ENCODE results near the gene CDK6.

The CDK6 gene

DNA sequence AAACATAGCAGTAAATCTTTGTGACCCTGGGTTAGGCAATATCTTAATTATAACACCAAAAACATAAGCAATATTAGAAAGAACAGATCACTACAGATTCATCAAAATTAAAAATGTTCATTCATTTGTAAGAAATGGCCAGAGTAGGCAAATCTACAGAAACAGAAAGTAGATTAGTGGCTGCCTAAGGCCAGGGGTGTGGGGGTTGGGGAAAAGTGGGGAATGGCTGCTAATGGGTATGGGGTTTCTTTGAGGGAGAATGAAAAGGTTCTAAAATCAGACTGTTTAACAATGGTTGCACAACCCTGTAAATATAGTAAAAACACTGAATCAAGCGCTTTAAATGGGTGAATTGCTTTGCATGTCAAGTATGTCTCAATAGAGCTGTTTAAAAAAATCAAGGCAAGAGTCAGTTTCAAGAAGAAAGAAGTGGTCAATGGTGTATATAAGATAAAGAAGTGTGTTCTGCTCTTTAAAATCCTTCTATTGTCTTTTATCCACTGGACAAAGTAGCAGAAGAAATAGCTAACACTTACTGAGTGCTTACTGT, 42.6 kb downstream of the CDK6 start:
- DNase-seq (ENCODE audit: low read depth): no peak

DNA sequence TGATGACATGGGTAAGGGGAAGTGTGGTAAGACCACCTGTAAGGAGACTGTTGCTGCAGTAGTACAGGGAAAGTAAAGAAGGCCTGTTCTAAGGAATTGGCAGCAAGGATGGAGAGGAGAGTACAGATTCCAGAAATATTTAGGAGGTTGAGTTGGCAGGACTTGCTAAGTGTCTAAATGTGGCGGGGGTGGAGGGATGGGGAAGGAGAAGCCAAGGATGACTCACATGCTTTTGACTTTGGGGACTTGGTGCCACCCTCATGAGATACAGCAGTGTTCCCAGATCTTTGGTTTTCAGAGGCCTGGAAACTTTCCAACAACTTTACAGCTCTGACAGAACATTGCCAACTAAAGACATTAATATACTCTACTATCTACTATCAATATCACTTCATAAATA, 45.4 kb downstream of the CDK6 start:
- DNase-seq (ENCODE audit: low read depth): no peak

DNA sequence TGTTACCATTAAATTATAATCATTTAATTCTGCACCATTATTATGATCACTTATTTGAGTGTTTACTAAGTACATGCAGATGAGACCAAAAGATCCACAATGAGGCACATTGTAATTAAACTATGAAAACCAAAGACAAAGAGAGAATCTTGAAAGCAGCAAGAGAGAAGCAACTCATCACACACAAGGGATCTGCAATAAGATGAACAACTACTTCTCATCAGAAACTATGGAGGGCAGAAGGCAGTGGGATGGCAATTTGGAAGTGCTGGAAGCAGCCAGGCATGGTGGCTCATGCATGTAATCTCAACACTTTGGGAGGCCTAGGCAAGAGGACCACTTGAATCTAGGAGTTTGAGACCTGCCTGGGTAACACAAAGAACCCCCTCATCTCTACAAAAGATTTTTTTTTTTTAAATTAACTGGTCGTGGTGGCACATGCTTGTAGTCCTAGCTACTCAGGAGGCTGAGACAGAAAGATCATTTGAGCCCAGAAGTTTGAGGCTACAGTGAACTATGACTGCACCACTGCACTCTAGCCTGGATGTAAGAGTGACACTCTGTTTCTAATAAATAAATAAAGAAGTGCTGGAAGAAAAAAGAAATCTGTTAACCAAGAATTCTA, 47.7 kb downstream of the CDK6 start:
- no peak for DNase-seq (ENCODE audit: low read depth)

DNA sequence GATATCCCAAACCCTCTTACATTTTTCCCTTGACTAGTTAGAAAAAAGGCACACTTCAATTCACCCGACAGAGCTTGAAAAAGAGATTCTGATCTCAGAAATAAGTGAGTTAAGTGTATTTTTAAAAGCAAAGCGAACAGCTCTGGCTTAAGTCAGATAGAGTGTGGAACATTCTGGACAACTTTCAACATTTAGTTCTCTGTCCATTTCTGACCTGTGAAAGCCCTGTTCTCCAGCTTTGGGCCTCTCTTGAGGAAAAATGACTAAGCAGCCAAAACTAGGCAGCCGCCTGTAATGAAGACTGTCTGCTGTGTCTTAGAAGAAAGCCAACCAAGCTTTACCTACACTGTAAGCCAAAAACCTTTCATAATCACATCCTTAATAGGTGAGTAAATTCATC, 50.5 kb downstream of the CDK6 start:
- DNase-seq (ENCODE audit: low read depth): no peak

DNA sequence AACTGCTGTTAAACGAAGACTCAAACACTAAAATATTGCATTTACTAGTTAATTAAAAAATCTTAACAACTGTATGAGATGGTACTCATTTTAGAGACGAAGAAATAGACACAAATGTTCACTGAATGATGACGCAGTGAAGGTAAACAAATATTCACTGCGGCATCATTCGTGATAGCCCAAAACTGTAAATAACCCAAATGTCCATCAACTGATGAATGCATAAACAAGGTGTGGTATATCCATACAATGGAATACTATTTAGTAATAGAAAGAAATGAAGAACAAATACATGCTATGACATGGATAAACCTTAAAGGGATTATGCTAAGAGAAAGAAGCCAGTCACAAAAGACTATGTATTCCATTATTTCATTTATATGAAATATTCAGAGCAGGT, 51.4 kb downstream of the CDK6 start:
- DNase-seq (ENCODE audit: low read depth): no peak

DNA sequence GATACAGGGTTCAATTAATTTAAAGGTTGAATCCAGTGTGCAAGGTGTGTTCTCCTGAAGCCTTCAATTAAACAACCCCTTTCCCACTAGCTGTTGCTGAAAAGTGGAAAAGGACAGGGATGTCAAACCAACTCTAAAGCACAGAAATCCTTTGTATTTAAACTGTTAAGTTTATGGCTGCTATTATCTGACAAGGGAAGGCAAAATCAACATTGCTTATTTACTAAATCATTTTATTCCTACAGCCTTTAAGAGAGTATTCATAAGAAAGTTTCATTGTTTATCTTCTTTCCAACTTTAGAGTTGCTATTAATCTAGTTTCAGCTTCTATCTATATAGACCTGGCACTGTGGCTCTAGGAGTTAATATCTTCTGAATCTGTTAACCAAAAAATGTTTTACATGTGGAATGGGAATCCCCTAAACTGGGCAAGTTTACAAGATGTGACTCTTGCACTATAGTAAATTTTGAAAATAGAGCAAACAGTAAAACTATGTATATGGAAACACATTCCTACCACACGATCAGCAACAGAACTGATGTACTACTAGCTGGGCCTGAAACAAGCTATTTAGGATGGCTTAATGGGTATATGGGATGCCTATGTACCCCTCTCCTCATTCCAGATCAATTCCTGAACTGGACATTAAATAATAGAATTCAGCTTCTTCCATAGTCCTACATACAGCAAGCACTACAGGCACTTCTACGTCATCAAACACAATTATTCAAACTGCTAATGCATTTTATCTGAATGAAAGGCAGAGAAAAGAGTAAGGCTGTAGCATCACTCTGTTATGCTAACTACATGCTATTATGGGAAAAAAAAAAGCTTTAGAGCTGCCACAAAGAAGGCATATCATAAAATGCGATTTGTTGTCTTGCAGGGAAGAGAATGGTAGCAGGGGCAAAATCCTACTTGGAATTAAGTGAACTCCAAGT, 52.8 kb downstream of the CDK6 start:
- DNase-seq (ENCODE audit: low read depth): no peak

DNA sequence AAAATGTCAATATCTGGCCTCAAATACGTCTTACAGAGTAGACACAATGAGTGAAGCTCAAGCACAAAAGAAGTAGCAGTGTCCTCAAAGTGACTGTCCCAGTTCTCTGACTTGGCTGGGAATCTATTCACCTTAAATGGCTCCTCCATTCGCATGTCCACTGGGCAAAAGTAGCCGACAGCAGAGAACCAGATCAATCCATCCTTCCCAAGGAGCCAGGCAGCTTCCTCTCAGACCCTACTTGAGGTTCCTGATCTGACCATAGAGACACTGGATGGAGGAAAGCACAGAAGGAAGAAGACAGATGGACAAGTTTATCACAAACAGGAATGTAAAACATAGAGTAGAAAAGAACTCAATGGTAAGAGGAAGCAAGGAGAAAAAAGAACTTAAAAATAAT, 53.5 kb downstream of the CDK6 start:
- no peak for DNase-seq (ENCODE audit: low read depth)

DNA sequence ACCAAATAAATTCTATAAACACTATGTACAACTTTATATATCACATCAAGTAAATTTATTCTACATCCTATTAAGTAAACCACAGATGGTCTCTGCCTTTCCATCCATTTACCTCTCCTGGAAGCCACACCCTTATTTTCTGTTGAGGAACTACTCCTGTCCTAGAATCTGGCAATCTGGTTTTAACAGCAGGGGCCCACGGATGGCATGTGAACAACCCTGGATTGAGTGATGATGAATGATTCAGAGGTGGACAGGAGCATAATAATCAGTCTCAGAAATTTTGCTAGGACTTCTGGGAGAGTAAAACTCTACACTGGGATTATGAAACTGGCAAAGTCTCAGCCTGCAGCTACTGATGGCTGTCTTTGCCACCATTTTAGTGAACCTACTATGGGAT, 54.1 kb downstream of the CDK6 start:
- no peak for DNase-seq (ENCODE audit: low read depth)

DNA sequence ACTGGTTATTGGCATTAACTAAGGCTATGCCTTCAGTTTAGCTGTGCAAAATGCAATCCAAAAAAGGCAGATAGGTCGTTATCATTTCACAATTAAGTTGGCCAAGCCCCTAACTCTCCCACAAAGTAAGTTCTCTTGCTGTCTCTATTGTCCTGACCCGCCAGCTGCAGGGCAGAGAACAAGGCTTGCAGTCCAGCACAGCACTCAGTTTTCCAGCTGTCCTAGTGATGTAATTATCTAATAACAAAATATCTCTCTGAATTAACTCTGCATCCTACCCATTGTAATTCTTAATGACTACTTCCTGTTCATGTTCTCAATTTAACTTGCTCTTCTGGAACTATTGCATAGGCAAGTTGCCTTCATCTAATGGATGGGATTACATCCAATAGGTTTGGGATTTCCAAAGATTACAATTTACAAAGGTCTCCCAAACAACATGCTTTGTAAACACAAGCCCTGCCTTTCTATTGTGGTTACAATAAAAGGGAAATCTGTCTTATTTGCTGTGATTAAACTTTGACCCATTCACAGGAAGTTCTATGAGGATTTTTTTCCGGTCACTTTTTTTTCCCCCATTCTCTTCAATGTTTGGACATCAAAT, 55.2 kb downstream of the CDK6 start:
- no peak for DNase-seq (ENCODE audit: low read depth)

DNA sequence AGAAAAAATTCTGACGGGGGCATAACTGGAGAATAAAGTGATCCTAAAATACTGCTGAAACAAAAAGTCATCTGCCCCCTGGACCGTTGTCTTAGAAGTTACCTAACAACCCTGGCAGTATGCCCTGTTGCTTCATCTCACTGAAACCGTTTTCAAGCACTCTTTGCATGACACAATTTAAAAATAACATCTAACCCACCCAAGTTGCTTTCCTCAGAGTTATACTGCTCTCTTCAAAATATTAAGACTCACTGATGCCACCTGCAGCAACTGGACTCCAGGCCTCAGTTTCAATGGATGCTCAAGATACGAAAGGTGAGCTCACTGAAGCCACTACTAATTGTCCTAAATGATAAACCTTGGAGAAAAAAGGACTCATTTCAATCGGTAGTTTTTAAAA, 57.4 kb downstream of the CDK6 start:
- no peak for DNase-seq (ENCODE audit: low read depth)

DNA sequence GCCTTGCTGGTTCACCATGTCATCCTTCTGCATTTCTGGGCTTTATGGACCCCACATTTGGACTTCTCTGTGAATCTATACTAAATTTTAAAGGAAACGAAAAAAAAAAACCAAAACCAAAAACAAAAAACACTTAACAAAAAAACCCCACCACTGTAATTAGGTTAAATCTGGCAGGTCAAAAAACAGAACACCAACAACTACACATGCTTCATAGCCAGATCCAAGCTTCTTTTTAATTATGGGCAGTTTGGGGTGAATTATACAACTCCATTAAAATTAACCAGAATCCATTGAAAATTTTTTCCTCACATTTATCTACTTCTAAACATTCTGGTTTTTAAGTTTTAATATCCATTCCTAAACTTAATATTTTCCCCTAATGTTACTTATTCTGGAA, 58.4 kb downstream of the CDK6 start:
- DNase-seq (ENCODE audit: low read depth): no peak

DNA sequence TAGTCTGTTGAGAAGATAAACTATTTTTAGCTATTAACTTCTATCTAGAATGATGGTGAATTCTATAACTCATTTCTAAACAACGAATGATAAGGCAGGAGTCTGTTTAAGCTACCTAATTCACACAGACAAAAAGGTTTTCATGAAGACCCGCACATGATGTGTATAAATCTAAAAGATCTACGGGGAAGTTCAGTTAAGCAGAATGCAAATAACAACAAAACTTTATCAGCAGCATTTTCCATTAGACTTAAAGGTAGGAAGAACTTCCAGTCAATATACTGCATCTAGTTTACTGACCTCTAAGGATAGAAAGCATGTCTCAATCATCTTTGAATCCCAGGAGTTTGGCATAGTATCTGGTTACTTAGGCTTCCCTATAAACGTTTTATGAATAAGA, 62.6 kb downstream of the CDK6 start:
- DNase-seq (ENCODE audit: low read depth): no peak

DNA sequence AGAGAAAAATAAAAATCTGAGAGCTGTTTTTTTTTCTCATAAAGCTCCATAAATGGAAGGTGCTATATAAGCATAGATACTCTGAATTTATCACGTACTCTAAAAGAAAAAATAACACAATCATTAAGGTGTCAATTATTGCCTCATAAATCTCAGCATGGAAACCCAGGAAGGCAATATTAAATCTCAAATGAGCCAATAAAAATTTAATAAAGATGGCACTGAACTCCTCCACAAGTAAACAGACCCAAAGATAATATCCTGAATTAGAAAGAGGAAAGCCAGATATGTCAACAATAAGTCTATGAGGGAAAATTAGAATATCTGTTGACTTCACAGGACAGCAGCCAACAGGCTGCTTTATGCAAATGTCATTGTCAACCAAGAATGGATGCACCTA, 66.5 kb downstream of the CDK6 start:
- no peak for DNase-seq (ENCODE audit: low read depth)

DNA sequence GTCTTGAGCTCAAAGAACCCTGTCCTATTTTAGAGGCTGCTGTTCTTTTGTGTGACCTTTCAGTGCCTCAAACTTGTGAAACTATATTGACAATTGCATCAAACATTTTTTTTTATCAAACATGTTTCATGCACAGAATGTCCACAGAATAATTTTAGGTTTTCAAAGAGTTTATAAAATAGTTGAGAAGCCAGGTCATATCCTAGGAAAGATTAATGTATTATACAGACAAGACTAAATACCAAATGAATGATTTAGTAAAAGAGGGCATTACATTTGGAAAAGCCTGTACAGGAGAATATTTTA, 67.0 kb downstream of the CDK6 start:
- DNase-seq (ENCODE audit: low read depth): no peak

DNA sequence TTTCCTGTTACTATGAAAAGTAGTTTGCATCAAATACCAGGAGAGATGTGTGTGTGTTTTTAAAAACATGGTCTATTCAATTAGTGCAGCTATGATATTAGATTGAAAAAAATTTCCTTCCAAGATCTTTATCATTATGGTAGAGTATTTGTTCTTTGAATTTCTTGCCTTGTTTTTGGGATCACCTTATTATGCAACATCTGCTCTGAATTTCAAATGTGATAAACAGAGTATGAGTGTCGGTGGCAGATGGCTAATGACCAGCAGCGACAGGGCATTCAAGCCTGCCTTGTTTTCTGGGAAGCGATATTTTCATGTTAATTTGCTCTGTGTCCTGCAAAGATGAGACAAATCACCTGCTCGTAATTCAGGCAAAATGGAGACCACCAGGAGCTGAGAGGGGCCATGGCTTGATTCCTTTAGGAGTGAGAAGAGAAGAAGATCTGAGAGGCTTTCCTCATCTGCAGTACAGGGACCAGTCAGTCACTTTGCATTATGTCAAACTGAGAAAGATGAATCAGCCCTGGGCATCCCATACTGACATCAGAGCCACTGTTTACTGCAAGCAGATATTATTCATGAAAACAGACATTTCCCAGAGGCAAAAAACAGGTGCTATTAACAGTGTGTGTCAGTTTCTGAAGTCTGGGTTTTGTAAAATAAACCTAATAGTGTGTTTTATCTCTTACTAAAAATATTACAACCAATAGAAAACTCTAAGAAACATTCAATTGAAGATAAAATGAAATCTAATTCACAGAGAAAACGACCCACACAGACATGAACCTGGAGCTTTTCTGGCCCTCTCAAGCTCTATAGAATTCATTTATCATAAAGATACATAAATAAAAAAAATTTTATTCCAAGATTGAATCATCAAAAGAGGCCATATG, 67.6 kb downstream of the CDK6 start:
- no peak for DNase-seq (ENCODE audit: low read depth)

DNA sequence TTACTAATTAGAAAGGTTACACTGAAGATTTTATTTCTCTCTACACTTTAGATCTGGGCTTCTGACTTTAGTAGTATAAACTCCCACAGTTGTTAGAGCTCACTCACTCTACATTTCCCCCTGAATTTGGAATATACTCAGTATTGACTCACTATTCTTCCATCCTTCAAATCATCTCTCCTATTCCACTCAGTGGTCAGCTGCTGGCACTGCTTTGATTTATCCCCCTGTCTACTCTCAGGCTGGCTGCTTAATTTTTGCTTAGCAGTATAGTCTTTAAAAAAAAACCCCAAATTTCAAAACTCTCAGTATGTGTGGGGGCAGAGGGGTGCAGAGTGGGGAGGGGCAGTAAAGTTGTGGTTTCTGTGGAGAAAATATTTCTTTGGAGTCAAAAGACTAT, 68.9 kb downstream of the CDK6 start:
- no peak for DNase-seq (ENCODE audit: low read depth)

DNA sequence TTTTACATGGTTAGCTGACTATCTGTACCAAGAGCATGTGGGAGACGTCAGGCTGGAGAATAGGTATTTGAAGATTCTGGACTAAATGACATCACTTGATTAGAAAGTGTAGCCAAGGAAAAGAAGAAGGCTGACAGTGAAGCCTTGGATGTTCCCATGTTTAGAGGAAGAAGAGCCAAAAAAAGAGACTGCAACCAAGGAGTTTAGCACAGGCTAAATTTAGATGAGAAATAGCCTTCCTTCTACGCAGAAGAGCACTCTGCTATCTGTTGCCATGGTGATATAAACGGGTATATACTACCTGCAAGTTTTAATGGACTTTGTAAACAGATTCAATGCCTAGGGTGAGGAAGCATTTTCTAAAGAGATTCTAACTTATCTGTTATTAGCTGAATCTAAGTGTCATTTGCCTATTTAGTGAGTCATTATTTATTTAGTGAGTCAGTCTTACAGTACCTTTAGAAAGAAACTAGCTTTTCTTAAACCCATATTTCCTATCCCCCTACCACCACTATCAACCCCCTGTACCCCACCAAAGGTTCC, 69.8 kb downstream of the CDK6 start:
- DNase-seq (ENCODE audit: low read depth): no peak

DNA sequence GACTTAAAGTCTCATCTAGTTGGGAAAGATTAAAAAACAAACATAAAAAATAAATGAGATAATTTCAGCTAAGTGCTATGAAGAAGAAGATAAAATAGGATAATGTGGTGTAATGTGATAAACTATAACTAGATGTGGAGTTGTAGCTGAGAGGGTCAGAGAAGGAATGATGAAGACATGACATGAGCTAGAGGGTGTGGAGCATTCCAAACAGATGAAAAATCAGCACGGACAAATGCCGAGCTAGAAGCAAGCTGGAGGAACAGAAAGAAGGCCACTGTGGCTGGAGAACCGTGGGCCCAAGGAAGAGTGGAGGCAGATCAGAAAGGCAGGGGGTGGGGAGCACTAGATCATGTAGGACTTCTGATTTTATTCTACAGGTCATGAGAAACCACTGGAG, 70.6 kb downstream of the CDK6 start:
- no peak for DNase-seq (ENCODE audit: low read depth)

DNA sequence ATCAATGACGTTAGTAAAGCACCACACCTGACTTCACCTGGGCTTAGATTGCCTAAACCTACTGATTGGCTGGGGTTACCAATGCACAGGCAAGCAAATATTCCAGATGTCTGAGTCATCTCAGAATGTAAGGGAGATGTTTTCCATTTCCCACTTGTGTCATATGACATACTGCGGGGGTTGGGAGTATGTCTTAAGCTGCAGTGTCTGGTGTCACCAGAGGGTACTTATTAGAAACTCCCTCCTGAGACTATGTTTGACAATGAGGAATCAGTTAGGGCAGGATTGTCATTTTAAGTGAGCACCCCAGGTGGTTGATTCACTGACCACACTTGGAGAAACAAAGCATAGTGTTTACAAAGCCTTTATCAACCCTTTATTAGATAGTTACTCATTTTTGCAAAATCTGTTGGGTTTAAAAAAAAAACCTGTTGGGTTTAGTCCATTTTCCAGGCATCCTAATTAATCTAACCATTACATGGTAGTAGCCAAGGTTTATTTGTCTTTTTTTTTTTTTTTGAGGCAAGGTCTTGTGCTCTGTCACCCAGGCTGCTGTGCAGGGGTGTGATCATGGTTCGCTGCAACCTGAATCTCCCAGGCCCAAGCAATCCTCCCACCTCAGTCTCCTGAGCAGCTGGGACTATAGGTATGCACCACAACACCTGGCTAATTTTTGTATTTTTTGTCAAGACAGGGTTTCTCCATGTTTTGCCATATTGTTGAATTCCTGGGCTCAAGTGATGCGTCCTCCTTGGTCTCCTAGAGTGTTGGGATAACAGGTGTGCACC, 72.5 kb downstream of the CDK6 start:
- DNase-seq (ENCODE audit: low read depth): no peak

DNA sequence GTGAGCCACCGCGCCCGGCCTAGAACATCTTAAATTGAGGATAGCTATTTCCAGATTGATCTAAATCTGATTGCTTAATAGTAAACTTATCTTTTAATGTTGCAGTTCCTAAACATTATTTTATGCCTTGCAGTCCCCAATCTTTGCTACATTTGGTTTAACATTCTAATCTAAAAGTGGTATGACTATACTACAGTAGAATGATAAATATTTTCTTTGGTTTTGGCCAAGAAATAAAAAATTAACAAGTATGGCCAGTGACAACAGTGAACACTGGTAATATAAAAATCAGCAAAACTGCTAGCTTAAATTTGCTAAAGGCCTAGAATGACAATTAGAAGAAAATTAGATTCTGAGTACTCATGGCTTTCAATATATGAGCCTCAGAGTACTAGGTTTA, 73.5 kb downstream of the CDK6 start:
- no peak for DNase-seq (ENCODE audit: low read depth)

Measured in T follicular helper cell (primary cell).